T47D (cell line): Measurements from ENCODE around the gene SLC7A14.

ENCODE experiments used
- DNase-seq, 2 experiments: peaks; one replicate each; pipeline versions ENCODE4 v3.0.0 to v3.0.0-alpha.2; 2011 to 2012; ENCODE audit warnings: low read depth in 1 of 2, low spot score in 1 of 2
- JUND ChIP-seq: IDR thresholded peaks from 2 replicates; pipeline ENCODE4 v1.6.1; 2012; ENCODE audit warnings: low read depth
- in situ Hi-C: cut with HindIII; loops from 2 replicates; pipeline ENCODE4 v1.10.0; 2016; ENCODE audit warnings: low sequenced_read_pairs, low pct_unique_long_range_greater_than_20kb

The SLC7A14 gene

DNA sequence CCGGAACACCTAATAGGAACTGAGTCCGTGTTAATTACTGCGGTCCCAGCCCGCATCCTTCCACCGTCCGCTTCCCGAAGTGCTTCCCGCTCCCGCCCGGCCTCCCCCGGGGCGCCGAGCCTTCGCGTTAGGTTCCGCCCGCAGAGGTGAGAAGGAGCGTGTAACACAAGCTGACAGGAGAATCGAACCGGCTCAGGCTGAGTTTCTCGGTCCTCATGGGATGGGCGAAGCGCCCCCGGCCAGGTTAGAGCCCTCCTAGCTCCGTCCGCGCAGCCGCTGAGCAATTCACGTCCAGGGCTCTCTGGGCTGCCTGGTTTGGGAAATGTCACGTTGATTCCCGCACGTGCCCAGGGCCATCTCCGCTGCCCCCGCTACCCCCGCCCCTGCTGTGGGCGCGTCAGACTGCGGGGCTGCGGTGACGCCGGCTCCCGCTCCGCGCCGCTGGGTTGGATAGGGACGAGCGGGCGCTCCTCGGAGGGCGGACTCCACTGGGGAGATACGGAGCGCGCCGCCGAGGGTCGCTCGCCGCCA lies 166.3 kb downstream of the SLC7A14 start:
- DNase-seq = no peak
- TF ChIP-seq JUND = no peak
- in situ Hi-C loops = no loop called here

GRCh38 chr3:170418422-170419398 lies 167.2 kb downstream of the SLC7A14 start, which contains the start of gene CLDN11:
TSS of gene CLDN11 (plus strand) at chr3:170418868. CDS start at chr3:170419067, 199 bp downstream.
- in situ Hi-C loops = no loop called here
- DNase-seq = no peak
- no peak for TF ChIP-seq JUND

- in situ Hi-C loops = no loop called here
- no peak for TF ChIP-seq JUND
- no peak for DNase-seq
Measured at GRCh38 chr3:170417090-170417489, 168.8 kb downstream of the SLC7A14 start.

DNA sequence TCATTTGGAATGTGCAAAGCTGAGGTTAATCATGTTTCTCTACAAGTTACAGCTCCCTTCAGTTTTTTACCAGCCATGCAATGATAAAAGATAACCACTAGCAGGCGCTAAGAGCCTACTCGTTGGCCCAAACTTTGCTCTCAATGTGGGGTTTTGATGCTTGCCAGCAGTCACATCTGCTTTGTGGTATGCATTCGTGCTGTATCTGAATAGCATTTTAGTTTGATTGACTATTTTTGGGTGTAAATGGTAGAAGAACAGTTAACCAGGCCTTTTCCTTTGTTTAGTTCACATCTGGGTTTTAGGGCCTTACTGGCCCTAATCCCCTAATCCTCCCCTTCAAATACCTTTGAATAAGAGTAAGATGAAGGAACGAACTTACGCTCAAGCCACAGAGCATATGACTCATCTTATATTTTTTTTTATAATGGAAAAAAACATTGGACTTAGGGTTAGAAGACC lies 171.6 kb downstream of the SLC7A14 start:
- TF ChIP-seq JUND = no peak
- DNase-seq = peak; percentile 88 to 89
- in situ Hi-C loops = no loop called here

- in situ Hi-C loops = no loop called here
- no peak for DNase-seq
- no peak for TF ChIP-seq JUND
Measured at GRCh38 chr3:170413291-170413690, 172.6 kb downstream of the SLC7A14 start.

GRCh38 chr3:170410428-170411029 lies 175.3 kb downstream of the SLC7A14 start:
- no peak for TF ChIP-seq JUND
- in situ Hi-C loops = no loop called here
- DNase-seq = peak in 1 of 2 experiments; percentile 68
